ENCODE data around the gene TREML1.

TREML1 gene

DNA sequence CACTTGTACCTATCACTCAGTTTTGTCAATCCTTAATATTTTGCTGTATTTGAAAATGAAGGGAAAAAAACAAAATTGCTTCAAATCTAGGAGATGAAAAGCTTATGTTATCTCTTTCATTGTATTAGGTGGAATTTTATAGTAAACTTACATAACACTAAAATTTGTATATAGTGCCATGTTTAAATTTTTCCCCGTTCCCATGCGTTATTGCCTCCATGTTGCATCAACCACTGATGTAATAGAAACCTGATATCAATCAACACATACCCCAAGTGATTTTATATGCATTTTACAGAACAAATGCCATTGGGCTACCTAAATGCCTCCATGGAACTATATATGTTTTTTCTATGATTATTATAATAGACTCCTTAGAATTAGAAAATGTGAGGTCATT lies 23.5 kb upstream of the TREML1 start:
- TF ChIP-seq, protein P1, sequence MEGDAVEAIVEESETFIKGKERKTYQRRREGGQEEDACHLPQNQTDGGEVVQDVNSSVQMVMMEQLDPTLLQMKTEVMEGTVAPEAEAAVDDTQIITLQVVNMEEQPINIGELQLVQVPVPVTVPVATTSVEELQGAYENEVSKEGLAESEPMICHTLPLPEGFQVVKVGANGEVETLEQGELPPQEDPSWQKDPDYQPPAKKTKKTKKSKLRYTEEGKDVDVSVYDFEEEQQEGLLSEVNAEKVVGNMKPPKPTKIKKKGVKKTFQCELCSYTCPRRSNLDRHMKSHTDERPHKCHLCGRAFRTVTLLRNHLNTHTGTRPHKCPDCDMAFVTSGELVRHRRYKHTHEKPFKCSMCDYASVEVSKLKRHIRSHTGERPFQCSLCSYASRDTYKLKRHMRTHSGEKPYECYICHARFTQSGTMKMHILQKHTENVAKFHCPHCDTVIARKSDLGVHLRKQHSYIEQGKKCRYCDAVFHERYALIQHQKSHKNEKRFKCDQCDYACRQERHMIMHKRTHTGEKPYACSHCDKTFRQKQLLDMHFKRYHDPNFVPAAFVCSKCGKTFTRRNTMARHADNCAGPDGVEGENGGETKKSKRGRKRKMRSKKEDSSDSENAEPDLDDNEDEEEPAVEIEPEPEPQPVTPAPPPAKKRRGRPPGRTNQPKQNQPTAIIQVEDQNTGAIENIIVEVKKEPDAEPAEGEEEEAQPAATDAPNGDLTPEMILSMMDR (IDR thresholded peaks at IDR 0.05; ENCODE audit: extremely low read depth, insufficient read depth, missing control alignments), result no peak
- DNase-seq (ENCODE audit: low spot score), result no peak
- in situ Hi-C loops (cut with MboI; ENCODE audit: low pct_unique_long_range_greater_than_20kb, low sequenced_read_pairs, unreplicated experiment), result no loop called here

DNA sequence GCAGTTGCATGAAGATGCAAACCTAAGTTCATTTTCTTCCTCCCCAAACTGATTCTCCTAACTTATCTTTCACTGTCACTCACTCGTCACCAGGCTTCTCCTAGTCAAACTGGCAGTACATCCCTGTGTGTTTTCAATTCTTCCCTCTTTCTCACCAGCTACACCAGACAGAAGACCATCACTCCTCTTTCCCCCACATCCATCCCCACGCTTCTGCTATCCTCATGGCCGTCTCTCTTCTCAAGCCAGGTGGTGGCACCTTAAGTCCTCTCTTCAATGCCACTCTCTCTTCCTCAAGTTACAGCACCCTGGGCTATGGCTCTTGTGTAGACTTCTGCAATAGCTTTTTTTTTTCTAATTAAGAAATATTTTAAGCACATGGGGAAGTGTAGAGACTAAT lies 23.1 kb upstream of the TREML1 start:
- in situ Hi-C loops (cut with MboI; ENCODE audit: low pct_unique_long_range_greater_than_20kb, low sequenced_read_pairs, unreplicated experiment), result no loop called here
- TF ChIP-seq, protein P1 (IDR thresholded peaks at IDR 0.05; ENCODE audit: extremely low read depth, insufficient read depth, missing control alignments), result no peak
- no peak for DNase-seq (ENCODE audit: low spot score)

DNA sequence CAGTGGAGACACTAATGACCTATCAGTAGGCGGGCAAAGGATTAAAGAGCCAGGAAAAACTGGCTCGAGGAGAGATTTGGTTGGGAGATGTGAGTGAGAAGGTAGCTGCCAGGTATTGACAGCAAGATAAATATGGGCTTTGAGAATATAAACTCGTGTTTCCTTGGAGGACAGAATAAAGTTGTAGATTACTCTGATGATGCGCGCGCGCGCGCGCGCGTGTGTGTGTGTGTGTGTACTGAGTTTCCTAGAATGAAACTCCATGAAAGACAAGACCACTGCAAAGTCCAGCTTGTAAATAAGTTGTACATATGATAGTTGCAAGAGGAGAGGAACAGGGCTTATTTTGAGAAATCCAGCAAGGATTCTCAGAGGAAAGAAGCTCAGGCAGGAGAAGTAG lies 22.0 kb upstream of the TREML1 start:
- TF ChIP-seq, protein P1 (IDR thresholded peaks at IDR 0.05; ENCODE audit: extremely low read depth, insufficient read depth, missing control alignments), result no peak
- DNase-seq (ENCODE audit: low spot score), result no peak
- in situ Hi-C loops (cut with MboI; ENCODE audit: low pct_unique_long_range_greater_than_20kb, low sequenced_read_pairs, unreplicated experiment), result no loop called here

DNA sequence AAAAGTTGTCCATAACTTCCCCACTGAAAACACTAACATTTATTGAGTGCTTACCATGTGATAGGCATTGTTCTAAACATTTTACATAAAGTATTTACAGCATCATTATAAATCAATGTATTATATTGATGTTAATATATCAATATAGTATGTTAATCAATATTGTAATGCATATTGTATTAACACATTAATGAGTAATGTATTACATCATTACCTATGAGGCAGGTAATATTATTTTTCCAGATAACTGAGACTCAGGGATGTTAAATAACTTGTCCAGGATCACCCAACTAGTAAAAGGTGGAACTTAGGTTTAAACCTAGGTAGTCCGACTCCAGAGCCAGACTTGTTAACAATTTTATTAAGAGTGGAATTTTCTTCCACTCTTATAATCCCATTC lies 20.9 kb upstream of the TREML1 start:
- DNase-seq (ENCODE audit: low spot score), result no peak
- in situ Hi-C loops (cut with MboI; ENCODE audit: low pct_unique_long_range_greater_than_20kb, low sequenced_read_pairs, unreplicated experiment), result no loop called here
- TF ChIP-seq, protein P1 (IDR thresholded peaks at IDR 0.05; ENCODE audit: extremely low read depth, insufficient read depth, missing control alignments), result no peak

DNA sequence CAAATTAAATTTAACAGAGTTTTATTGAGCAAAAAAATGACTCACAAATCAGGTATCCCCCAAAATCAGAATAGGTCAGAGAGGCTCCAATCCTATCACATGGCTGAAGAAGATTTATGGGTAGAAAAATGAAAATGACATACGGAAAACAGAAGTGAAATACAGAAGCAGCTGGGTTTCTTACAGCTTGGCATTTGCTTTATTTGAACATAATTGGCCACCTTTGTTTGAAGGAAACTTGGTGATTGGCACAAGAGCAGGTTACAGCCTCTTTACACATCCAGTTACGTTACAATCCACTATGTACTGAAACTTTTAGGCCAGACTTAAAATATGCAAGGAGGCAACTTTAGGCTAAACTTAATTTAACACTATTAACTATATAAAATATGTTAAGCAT lies 20.5 kb upstream of the TREML1 start:
- no peak for DNase-seq (ENCODE audit: low spot score)

DNA sequence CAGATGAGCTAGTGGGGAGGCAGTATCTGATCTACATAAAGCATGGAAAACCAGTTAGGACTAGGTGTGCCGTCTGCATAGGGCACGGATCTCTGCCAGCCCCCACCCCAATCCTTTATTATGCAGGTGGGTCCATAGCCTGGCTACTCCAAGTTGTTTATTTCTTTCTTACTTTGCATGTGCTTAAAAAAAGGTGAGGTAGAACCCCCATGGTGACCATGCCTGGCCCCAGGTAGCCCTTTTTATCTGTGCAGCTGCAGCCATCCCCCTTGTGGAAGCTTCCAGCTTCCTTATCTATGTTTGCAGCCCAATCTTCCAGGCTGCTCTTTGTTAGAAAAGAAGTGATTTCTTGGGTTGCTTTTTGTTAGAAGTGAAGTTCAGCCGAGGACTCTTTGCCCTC lies 17.8 kb upstream of the TREML1 start:
- no peak for DNase-seq (ENCODE audit: low spot score)
- TF ChIP-seq, protein P1 (IDR thresholded peaks at IDR 0.05; ENCODE audit: extremely low read depth, insufficient read depth, missing control alignments), result no peak
- in situ Hi-C loops (cut with MboI; ENCODE audit: low pct_unique_long_range_greater_than_20kb, low sequenced_read_pairs, unreplicated experiment), result no loop called here

More for the DNA sequence above, 20.5 kb upstream of the TREML1 start:
- TF ChIP-seq, protein P1 (IDR thresholded peaks at IDR 0.05; ENCODE audit: extremely low read depth, insufficient read depth, missing control alignments), result no peak
- in situ Hi-C loops (cut with MboI; ENCODE audit: low pct_unique_long_range_greater_than_20kb, low sequenced_read_pairs, unreplicated experiment), result no loop called here
